Measurements from ENCODE around the gene DTNB.
"Not testable (repeated sequence)": the region's sequence is repeated elsewhere in the genome, so short reads cannot be mapped to it uniquely, and the experiment has no call there.

The DTNB gene

DNA sequence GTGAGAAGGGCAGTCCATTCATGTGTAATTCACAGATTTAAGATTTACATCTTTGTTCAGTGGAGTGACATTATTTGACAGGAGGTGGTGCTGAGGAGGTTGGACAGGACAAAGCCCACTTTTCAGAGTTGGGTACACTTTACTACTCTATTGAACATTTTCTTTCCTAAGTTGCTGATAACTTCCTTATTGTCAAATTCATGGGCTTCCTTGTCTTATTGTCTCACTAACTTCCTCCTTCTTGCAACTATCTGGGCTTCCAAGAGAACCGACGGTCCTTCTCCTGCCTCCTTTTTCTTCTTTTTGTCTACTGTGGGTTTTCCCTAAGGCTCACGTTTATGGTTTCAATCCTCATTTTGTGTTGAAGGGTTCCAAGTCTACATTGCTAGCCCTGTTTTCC, 263.9 kb downstream of the DTNB start:
- no peak overlapping the region for H3K27ac ChIP-seq (ENCODE audit: low read depth, low read length)
- no peaks in the 10 kb centered on the region for H3K36me3 ChIP-seq (ENCODE audit: control insufficient read depth, insufficient read depth, low read length)
- H3K4me1 ChIP-seq (ENCODE audit: control insufficient read depth, insufficient read depth, low read length): no peaks in the 10 kb centered on the region
- no peak overlapping the region for H3K4me3 ChIP-seq (ENCODE audit: low read length)
- no peak overlapping the region for H3K9ac ChIP-seq (ENCODE audit: low read length)
- H3K27me3 ChIP-seq (ENCODE audit: control insufficient read depth, insufficient read depth, low read length): no peaks in the 10 kb centered on the region

- Histone ChIP-seq H3K4me1 (ENCODE audit: control insufficient read depth, insufficient read depth, low read length) (no peaks in the 10 kb centered on the region), H3K27ac (ENCODE audit: low read depth, low read length) (no peak overlapping the region), H3K36me3 (ENCODE audit: control insufficient read depth, insufficient read depth, low read length) (no peaks in the 10 kb centered on the region), H3K27me3 (ENCODE audit: control insufficient read depth, insufficient read depth, low read length) (no peaks in the 10 kb centered on the region), H3K9ac (ENCODE audit: low read length) (no peak overlapping the region), H3K4me3 (ENCODE audit: low read length) (no peak overlapping the region)
Measured at GRCh38 chr2:25409044-25409443, 264.3 kb downstream of the DTNB start.

- H3K27ac ChIP-seq (ENCODE audit: low read depth, low read length): no peak overlapping the region
- no peaks in the 10 kb centered on the region for H3K27me3 ChIP-seq (ENCODE audit: control insufficient read depth, insufficient read depth, low read length)
- H3K9ac ChIP-seq (ENCODE audit: low read length): no peak overlapping the region
- H3K36me3 ChIP-seq (ENCODE audit: control insufficient read depth, insufficient read depth, low read length): no peaks in the 10 kb centered on the region
- H3K4me1 ChIP-seq (ENCODE audit: control insufficient read depth, insufficient read depth, low read length): no peaks in the 10 kb centered on the region
- no peak overlapping the region for H3K4me3 ChIP-seq (ENCODE audit: low read length)
Measured at GRCh38 chr2:25405611-25406295, 267.6 kb downstream of the DTNB start.

DNA sequence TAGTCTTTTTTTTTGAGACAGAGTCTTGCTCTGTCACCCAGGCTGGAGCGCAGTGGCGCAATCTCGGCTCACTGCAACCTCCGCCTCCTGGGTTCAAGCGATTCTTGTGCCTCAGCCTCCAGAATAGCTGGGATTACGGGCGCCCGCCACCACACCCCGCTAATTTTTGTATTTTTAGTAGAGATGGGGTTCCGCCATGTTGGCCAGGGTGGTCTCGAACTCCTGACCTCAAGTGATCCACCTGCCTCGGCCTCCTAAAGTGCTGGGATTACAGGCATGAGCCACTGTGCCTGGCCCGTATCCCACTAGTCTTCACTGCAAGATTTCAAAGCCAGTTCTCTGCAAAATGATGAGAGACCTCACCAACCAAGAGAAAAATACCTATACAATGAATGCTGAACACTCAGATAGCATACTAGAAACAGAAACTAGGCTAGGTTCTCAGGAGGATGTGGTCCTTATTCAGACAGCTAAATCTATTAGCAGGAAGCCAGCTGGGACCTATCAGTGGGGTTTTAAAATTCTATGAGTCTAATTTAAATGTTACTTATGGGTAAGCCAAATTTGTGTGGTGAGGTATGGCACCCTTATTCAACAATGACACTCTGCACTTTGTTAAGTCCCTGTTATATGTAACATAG, 270.1 kb downstream of the DTNB start:
- H3K4me3 ChIP-seq (ENCODE audit: low read length); H3K4me1 ChIP-seq (ENCODE audit: control insufficient read depth, insufficient read depth, low read length); H3K36me3 ChIP-seq (ENCODE audit: control insufficient read depth, insufficient read depth, low read length); H3K27ac ChIP-seq (ENCODE audit: low read depth, low read length); H3K9ac ChIP-seq (ENCODE audit: low read length); H3K27me3 ChIP-seq (ENCODE audit: control insufficient read depth, insufficient read depth, low read length): not testable (repeated sequence)

DNA sequence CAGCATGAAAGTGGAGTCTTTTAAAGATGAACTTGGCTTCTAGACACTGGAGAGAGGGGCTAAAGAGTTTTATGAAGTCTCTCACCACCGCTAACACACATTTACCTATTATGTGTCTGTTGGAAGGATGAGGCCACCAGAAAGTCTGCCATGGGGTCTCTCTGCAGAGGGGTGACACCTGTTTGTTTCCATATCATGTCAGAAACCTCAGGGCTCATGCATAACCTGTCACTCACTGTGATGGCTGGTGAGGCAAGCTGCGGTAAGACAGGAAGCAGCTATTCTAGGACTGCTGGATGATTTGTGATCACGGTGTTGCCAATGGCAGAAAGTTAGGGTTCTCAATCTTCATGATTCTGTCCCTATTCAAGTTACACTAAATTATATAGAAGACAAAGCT, 270.9 kb downstream of the DTNB start:
- Histone ChIP-seq H3K4me1 (ENCODE audit: control insufficient read depth, insufficient read depth, low read length) (no peaks in the 10 kb centered on the region), H3K36me3 (ENCODE audit: control insufficient read depth, insufficient read depth, low read length) (no peaks in the 10 kb centered on the region), H3K27ac (ENCODE audit: low read depth, low read length) (no peak overlapping the region), H3K4me3 (ENCODE audit: low read length) (no peak overlapping the region), H3K27me3 (ENCODE audit: control insufficient read depth, insufficient read depth, low read length) (no peaks in the 10 kb centered on the region), H3K9ac (ENCODE audit: low read length) (no peak overlapping the region)

GRCh38 chr2:25401307-25402026, 271.9 kb downstream of the DTNB start:
- H3K4me3 ChIP-seq (ENCODE audit: low read length): no peak overlapping the region
- no peak overlapping the region for H3K9ac ChIP-seq (ENCODE audit: low read length)
- H3K27ac ChIP-seq (ENCODE audit: low read depth, low read length): no peak overlapping the region
- H3K4me1 ChIP-seq (ENCODE audit: control insufficient read depth, insufficient read depth, low read length): no peaks in the 10 kb centered on the region
- H3K36me3 ChIP-seq (ENCODE audit: control insufficient read depth, insufficient read depth, low read length): no peaks in the 10 kb centered on the region
- H3K27me3 ChIP-seq (ENCODE audit: control insufficient read depth, insufficient read depth, low read length): no peaks in the 10 kb centered on the region

DNA sequence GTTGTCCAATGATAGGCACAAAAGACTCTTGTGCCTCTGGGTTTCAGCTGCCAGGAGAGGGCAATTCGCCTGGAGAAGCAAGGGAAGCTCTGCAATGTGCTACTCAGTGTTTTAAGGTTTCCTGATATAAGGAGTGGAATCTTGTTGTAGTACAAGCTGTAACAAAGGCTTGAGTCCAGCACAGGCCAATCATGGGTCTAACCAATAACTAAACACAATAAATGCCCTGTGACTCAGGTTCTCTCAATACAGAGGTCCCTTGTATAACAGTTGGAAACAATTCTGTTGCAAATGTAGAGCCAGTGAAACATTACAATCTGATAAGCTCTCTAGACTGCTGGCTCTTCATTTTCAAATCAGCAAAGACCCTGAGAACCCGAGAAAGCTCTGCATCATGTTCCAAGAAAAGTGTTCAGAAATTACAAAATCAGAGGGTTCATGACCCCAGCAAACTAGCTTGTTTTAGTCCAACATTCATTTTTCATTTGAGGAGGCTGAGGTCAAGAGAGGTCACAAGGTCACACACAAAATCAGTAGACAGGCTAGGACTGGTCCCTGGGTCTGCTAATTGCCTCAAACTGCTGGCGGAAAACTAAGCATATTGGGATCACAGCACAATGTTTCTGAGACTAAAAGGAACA, 272.7 kb downstream of the DTNB start:
- H3K27me3 ChIP-seq (ENCODE audit: control insufficient read depth, insufficient read depth, low read length): no peaks in the 10 kb centered on the region
- no peak overlapping the region for H3K27ac ChIP-seq (ENCODE audit: low read depth, low read length)
- no peaks in the 10 kb centered on the region for H3K36me3 ChIP-seq (ENCODE audit: control insufficient read depth, insufficient read depth, low read length)

DNA sequence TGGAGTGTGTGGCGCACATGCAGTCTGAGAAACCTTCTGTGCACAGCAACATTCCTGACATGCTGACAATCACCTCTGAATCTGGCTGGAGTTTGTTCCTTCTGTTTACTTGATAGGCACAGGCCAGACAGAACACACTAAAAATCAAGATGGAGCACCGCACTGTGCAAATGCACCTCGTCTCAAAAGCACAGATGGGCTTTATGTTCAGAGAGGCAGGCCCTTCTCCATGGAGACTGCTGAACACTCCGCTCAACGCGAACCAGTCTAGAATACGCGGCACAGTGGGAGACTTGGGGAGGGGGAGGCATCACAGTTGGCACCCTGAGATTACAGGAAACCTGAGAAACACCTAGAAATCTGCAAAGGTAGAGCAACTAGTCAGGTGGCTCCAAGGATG, 273.2 kb downstream of the DTNB start:
- H3K4me3 ChIP-seq (ENCODE audit: low read length): no peak overlapping the region
- no peaks in the 10 kb centered on the region for H3K4me1 ChIP-seq (ENCODE audit: control insufficient read depth, insufficient read depth, low read length)
- no peak overlapping the region for H3K27ac ChIP-seq (ENCODE audit: low read depth, low read length)
- no peaks in the 10 kb centered on the region for H3K36me3 ChIP-seq (ENCODE audit: control insufficient read depth, insufficient read depth, low read length)
- no peak overlapping the region for H3K9ac ChIP-seq (ENCODE audit: low read length)
- H3K27me3 ChIP-seq (ENCODE audit: control insufficient read depth, insufficient read depth, low read length): no peaks in the 10 kb centered on the region

More for the DNA sequence above, 272.7 kb downstream of the DTNB start:
- Histone ChIP-seq H3K4me1 (ENCODE audit: control insufficient read depth, insufficient read depth, low read length) (no peaks in the 10 kb centered on the region), H3K9ac (ENCODE audit: low read length) (no peak overlapping the region), H3K4me3 (ENCODE audit: low read length) (no peak overlapping the region)

DNA sequence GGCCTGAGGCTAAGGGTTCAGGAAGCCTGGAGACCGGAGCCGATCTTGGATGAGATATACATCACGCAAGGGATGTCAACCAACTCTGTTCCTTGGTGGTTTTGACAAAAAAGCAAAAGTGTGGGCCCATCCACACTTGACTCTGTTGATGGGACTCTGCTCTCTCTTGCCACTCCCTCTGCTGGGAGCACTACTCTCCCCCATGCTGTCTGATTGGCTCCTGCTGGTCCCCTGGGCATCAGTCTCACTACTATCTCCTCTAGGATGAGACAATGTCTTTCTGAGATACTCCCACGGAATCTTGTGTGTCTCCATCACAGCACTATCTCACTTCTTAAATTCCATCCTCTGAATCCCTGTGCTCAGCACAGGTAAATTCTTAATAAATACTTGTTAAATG, 274.8 kb downstream of the DTNB start:
- H3K9ac ChIP-seq (ENCODE audit: low read length): no peak overlapping the region

DNA sequence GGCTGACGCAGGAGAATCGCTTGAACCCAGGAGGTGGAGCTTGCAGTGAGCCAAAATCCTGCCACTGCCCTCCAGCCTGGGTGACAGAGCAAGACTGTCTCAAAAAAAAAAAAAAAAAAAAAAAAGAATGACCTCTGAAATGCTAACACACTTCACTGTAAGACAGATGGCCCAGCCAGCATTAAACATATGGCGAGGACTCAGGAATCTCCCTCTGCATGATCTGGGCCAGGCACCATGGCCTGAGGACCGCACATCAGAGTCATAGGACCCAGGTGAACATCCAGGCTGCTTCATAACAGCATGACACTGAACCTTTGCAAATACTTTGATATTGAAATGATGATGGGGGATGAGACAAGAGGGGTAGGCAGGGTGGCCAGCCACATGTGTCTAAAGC, 275.6 kb downstream of the DTNB start:
- H3K4me1 ChIP-seq (ENCODE audit: control insufficient read depth, insufficient read depth, low read length): no peaks in the 10 kb centered on the region
- no peak overlapping the region for H3K9ac ChIP-seq (ENCODE audit: low read length)
- H3K27ac ChIP-seq (ENCODE audit: low read depth, low read length): no peak overlapping the region

More for the DNA sequence above, 274.8 kb downstream of the DTNB start:
- H3K27ac ChIP-seq (ENCODE audit: low read depth, low read length): no peak overlapping the region
- H3K4me1 ChIP-seq (ENCODE audit: control insufficient read depth, insufficient read depth, low read length): no peaks in the 10 kb centered on the region
- H3K27me3 ChIP-seq (ENCODE audit: control insufficient read depth, insufficient read depth, low read length): no peaks in the 10 kb centered on the region
- H3K4me3 ChIP-seq (ENCODE audit: low read length): no peak overlapping the region
- H3K36me3 ChIP-seq (ENCODE audit: control insufficient read depth, insufficient read depth, low read length): no peaks in the 10 kb centered on the region

GRCh38 chr2:25389161-25389560, 284.2 kb downstream of the DTNB start:
- no peaks in the 10 kb centered on the region for H3K27me3 ChIP-seq (ENCODE audit: control insufficient read depth, insufficient read depth, low read length)
- no peaks in the 10 kb centered on the region for H3K36me3 ChIP-seq (ENCODE audit: control insufficient read depth, insufficient read depth, low read length)
- no peak overlapping the region for H3K9ac ChIP-seq (ENCODE audit: low read length)
- H3K27ac ChIP-seq (ENCODE audit: low read depth, low read length): no peak overlapping the region
- H3K4me3 ChIP-seq (ENCODE audit: low read length): no peak overlapping the region
- no peaks in the 10 kb centered on the region for H3K4me1 ChIP-seq (ENCODE audit: control insufficient read depth, insufficient read depth, low read length)

More for the DNA sequence above, 275.6 kb downstream of the DTNB start:
- Histone ChIP-seq H3K4me3 (ENCODE audit: low read length) (no peak overlapping the region), H3K27me3 (ENCODE audit: control insufficient read depth, insufficient read depth, low read length) (no peaks in the 10 kb centered on the region), H3K36me3 (ENCODE audit: control insufficient read depth, insufficient read depth, low read length) (no peaks in the 10 kb centered on the region)

GRCh38 chr2:25388491-25388890, 284.9 kb downstream of the DTNB start:
- Histone ChIP-seq H3K36me3 (ENCODE audit: control insufficient read depth, insufficient read depth, low read length) (no peaks in the 10 kb centered on the region), H3K4me3 (ENCODE audit: low read length) (no peak overlapping the region), H3K27ac (ENCODE audit: low read depth, low read length) (no peak overlapping the region), H3K4me1 (ENCODE audit: control insufficient read depth, insufficient read depth, low read length) (no peaks in the 10 kb centered on the region), H3K27me3 (ENCODE audit: control insufficient read depth, insufficient read depth, low read length) (no peaks in the 10 kb centered on the region), H3K9ac (ENCODE audit: low read length) (no peak overlapping the region)

Data from rectal smooth muscle tissue (tissue), 1 donor.